ENCODE results near the gene ZBTB11. TPM values are rescaled to one million over a fixed set of nuclear protein-coding genes. Genes with fewer than 3 reads are reported as not detected.
"Not testable (repeated sequence)": the region's sequence is repeated elsewhere in the genome, so short reads cannot be mapped to it uniquely, and the experiment has no call there.

ZBTB11 gene
- polyA plus RNA-seq, 3 donors = 5.1 to 20.2 (median 6.8) TPM

GRCh38 chr3:101709126-101709525 lies 32.2 kb upstream of the ZBTB11 start:
- Mint-ChIP-seq H3K27ac (no peak overlapping the region), H3K9me3 (no peaks in the 10 kb centered on the region), H3K36me3 (no peaks in the 10 kb centered on the region), H3K27me3 (ENCODE audit: low read depth in 3 of 3) (peaks cover 0 to 7% (median 2%) of the 10 kb centered on the region in 3 donors), H3K4me3 (no peak overlapping the region), H3K4me1 (peaks cover 5% of the 10 kb centered on the region)
- Histone ChIP-seq H4K20me1 (ENCODE audit: insufficient read depth, low read length) (no peaks in the 10 kb centered on the region), H3K27me3 (ENCODE audit: control insufficient read depth in 2 of 2, insufficient read depth in 2 of 2, low read length in 2 of 2) (no peaks in the 10 kb centered on the region), H3K9ac (ENCODE audit: insufficient read depth, low read length, poor library complexity, severe bottlenecking) (no peak overlapping the region), H3K4me3 (replicated peaks in 1 of 3; ENCODE audit: low read depth in 2 of 3, low read length in 3 of 3) (no peak overlapping the region), H3K4me2 (replicated peaks; ENCODE audit: extremely low read depth, low read length, poor library complexity, severe bottlenecking) (no peak overlapping the region), H3K79me2 (ENCODE audit: insufficient read depth, low read length) (no peaks in the 10 kb centered on the region), H3K4me1 (ENCODE audit: control insufficient read depth in 1 of 2, insufficient read depth in 2 of 2, low read length in 2 of 2) (no peaks in the 10 kb centered on the region), H3K36me3 (replicated peaks in 1 of 2; ENCODE audit: control insufficient read depth in 1 of 2, insufficient read depth in 2 of 2, low read length in 2 of 2) (no peaks in the 10 kb centered on the region), H3K9me3 (replicated peaks in 1 of 2; ENCODE audit: control insufficient read depth in 1 of 2, insufficient read depth in 1 of 2, low read length in 2 of 2) (no peaks in the 10 kb centered on the region), H2AFZ (ENCODE audit: insufficient read depth, low read depth, low read length, poor library complexity, severe bottlenecking) (no peak overlapping the region), H3K27ac (ENCODE audit: low read depth in 1 of 2, low read length in 2 of 2) (no peak overlapping the region)
- TF ChIP-seq CTCF (IDR thresholded peaks at IDR 0.05) = no peak
- no peak for DNase-seq
- WGBS (ENCODE audit: insufficient coverage) = no CpG with 5 or more reads among the region's 4 CpGs
- intact Hi-C loops (cut with micrococcal nuclease) = no loop called here

DNA sequence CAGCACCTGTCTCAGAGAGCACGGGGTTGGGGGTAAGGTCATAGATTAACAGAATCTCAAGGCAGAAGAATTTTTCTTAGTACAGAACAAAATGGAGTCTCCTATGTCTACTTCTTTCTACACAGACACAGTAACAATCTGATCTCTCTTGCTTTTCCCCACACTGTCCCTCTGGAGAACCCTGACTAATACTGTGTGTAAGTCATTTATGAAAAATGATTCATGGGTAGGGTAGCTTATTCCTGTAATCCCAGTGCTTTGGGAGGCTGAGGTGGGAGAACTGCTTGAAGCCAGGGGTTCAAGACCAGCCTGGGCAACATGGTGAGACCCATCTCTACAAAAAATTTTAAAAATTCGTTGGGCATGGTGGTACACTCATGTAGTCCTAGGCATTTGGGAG lies 27.7 kb upstream of the ZBTB11 start:
- H3K27me3 Mint-ChIP-seq (ENCODE audit: low read depth in 3 of 3); H3K4me2 ChIP-seq (replicated peaks; ENCODE audit: extremely low read depth, low read length, poor library complexity, severe bottlenecking); H3K79me2 ChIP-seq (ENCODE audit: insufficient read depth, low read length); H3K4me1 Mint-ChIP-seq; H4K20me1 ChIP-seq (ENCODE audit: insufficient read depth, low read length); intact Hi-C loops (cut with micrococcal nuclease); H3K4me3 ChIP-seq (replicated peaks in 1 of 3; ENCODE audit: low read depth in 2 of 3, low read length in 3 of 3); H3K4me1 ChIP-seq (ENCODE audit: control insufficient read depth in 1 of 2, insufficient read depth in 2 of 2, low read length in 2 of 2); H3K9me3 Mint-ChIP-seq; H3K36me3 ChIP-seq (replicated peaks in 1 of 2; ENCODE audit: control insufficient read depth in 1 of 2, insufficient read depth in 2 of 2, low read length in 2 of 2); H3K9ac ChIP-seq (ENCODE audit: insufficient read depth, low read length, poor library complexity, severe bottlenecking); H2AFZ ChIP-seq (ENCODE audit: insufficient read depth, low read depth, low read length, poor library complexity, severe bottlenecking); H3K4me3 Mint-ChIP-seq; H3K9me3 ChIP-seq (replicated peaks in 1 of 2; ENCODE audit: control insufficient read depth in 1 of 2, insufficient read depth in 1 of 2, low read length in 2 of 2); DNase-seq; H3K27ac ChIP-seq (ENCODE audit: low read depth in 1 of 2, low read length in 2 of 2); H3K27me3 ChIP-seq (ENCODE audit: control insufficient read depth in 2 of 2, insufficient read depth in 2 of 2, low read length in 2 of 2); H3K36me3 Mint-ChIP-seq; H3K27ac Mint-ChIP-seq: not testable (repeated sequence)
- WGBS (ENCODE audit: insufficient coverage) = no CpG with 5 or more reads among the region's 2 CpGs
